Panc1 (cell line): ENCODE measurements around the gene TMEM174.

Source experiments
- CTCF ChIP-seq: fragments of 450-650 bp; IDR thresholded peaks from 2 replicates; pipeline ENCODE4 v1.5.1; 2017; ENCODE audit warnings: mild to moderate bottlenecking
- POLR2AphosphoS5 ChIP-seq: IDR thresholded peaks from 2 replicates; pipeline ENCODE4 v1.6.1; 2012; ENCODE audit warnings: mild to moderate bottlenecking, low read depth, low read length, moderate library complexity
- SIN3A ChIP-seq: IDR thresholded peaks from 2 replicates; pipeline ENCODE4 v1.6.1; 2012; ENCODE audit warnings: low read depth, mild to moderate bottlenecking, low read length, moderate library complexity, borderline replicate concordance; ENCODE audit not compliant: insufficient read depth
- TCF7L2 ChIP-seq: IDR thresholded peaks from 2 replicates; pipeline ENCODE4 v1.6.1; 2011; ENCODE audit warnings: mild to moderate bottlenecking, low read depth, low read length, inconsistent platforms
- TF ChIP-seq, protein P1 (sequence below), 2 experiments: IDR thresholded peaks; 2 replicates each; pipeline ENCODE4 v1.6.1; 2011 to 2012; ENCODE audit warnings: low read depth in 2 of 2, control low read depth in 1 of 2, low read length in 1 of 2, mild to moderate bottlenecking in 1 of 2, moderate library complexity in 1 of 2; ENCODE audit not compliant: insufficient read depth in 1 of 2

- TF ChIP-seq CTCF (no peak), POLR2AphosphoS5 (no peak), SIN3A (no peak), TCF7L2 (no peak)
- TF ChIP-seq, protein P1, sequence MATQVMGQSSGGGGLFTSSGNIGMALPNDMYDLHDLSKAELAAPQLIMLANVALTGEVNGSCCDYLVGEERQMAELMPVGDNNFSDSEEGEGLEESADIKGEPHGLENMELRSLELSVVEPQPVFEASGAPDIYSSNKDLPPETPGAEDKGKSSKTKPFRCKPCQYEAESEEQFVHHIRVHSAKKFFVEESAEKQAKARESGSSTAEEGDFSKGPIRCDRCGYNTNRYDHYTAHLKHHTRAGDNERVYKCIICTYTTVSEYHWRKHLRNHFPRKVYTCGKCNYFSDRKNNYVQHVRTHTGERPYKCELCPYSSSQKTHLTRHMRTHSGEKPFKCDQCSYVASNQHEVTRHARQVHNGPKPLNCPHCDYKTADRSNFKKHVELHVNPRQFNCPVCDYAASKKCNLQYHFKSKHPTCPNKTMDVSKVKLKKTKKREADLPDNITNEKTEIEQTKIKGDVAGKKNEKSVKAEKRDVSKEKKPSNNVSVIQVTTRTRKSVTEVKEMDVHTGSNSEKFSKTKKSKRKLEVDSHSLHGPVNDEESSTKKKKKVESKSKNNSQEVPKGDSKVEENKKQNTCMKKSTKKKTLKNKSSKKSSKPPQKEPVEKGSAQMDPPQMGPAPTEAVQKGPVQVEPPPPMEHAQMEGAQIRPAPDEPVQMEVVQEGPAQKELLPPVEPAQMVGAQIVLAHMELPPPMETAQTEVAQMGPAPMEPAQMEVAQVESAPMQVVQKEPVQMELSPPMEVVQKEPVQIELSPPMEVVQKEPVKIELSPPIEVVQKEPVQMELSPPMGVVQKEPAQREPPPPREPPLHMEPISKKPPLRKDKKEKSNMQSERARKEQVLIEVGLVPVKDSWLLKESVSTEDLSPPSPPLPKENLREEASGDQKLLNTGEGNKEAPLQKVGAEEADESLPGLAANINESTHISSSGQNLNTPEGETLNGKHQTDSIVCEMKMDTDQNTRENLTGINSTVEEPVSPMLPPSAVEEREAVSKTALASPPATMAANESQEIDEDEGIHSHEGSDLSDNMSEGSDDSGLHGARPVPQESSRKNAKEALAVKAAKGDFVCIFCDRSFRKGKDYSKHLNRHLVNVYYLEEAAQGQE (IDR thresholded peaks at IDR 0.05; ENCODE audit: insufficient read depth in 1 of 2, low read depth in 2 of 2, low read length in 1 of 2): no peak
These were observed 1.5 kb upstream of the TMEM174 start for GRCh38 chr5:73171495-73171894.
